Neural cell (in vitro differentiated cells): ENCODE measurements around the gene WNT10A.

ENCODE experiments used
- CTCF ChIP-seq: fragments of 450-650 bp; IDR thresholded peaks from 2 replicates; pipeline ENCODE4 v1.5.1; 2014; ENCODE audit warnings: antibody characterized with exemption, mild to moderate bottlenecking, moderate library complexity; ENCODE audit not compliant: poor library complexity, severe bottlenecking
- POLR2AphosphoS5 ChIP-seq: IDR thresholded peaks from 2 replicates; pipeline ENCODE4 v1.6.1; 2012
- RAD21 ChIP-seq: fragments of 450-650 bp; conservative IDR thresholded peaks from 2 replicates; pipeline ENCODE4 v1.6.1; 2014; ENCODE audit warnings: antibody characterized with exemption, mild to moderate bottlenecking, moderate library complexity
- SMC3 ChIP-seq: fragments of 450-650 bp; conservative IDR thresholded peaks from 2 replicates; pipeline ENCODE4 v1.6.1; 2014; ENCODE audit warnings: antibody characterized with exemption, mild to moderate bottlenecking, moderate library complexity; ENCODE audit not compliant: poor library complexity

- TF ChIP-seq POLR2AphosphoS5 (no peak), CTCF (no peak), RAD21 (no peak), SMC3 (no peak)
Measured at GRCh38 chr2:218831378-218831990, 49.2 kb upstream of the WNT10A start, which contains the start of gene PRKAG3.
